Measurements from ENCODE around the gene GRWD1. TPM values are rescaled to one million over a fixed set of nuclear protein-coding genes. Genes with fewer than 3 reads are reported as not detected.

Gene GRWD1
- total and polyA plus RNA-seq, 10 of the 15 experiments (the other 5 are each of a cell fraction or from before 2014, with no cell fraction given) = 1.4 to 103 (median 30.7) TPM

DNA sequence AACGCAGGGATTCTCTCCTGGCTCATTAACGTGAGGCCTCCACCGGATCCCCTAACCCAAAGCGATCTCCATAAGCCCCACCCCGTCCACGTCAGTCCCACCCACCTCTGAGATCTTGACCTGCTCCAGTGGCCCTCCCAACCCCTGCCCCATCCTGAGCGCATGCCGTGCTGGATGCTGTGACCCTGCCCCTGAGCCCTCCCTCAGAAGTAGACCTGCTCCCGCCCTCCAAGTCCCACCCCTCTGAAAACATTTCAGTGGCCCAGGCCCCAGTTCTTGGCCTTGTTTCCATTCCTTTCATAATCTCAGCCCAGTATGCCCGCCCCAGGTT lies 46.0 kb downstream of the GRWD1 start:
- no peaks in the 10 kb centered on the region for H3K79me2 ChIP-seq (ENCODE audit: control insufficient read depth, insufficient read depth, low read length)
- no TSS peak for BruUV-seq (replicated peaks)
- in situ Hi-C loops (cut with MboI) = no loop called here
- no peaks in the 10 kb centered on the region for H3K9me3 ChIP-seq (replicated peaks; ENCODE audit: control insufficient read depth, insufficient read depth, low read length)
- RAD21 ChIA-PET (ENCODE audit: unreplicated experiment) = interaction anchor here (3.7 kb wide), 1 partner anchor 92 kb away, joined by 42 read pairs; no protein-coding TSS in a partner anchor
- SMC1A ChIA-PET (ENCODE audit: uncharacterized antibody, unreplicated experiment) = no interaction called here
- ATAC-seq (no peak), FAIRE-seq (no peak), DNase-seq (ENCODE audit: low read depth, low spot score) (no peak)
- no peak overlapping the region for H3K4me3 ChIP-seq
- 64% methylated on average over 10 of the region's 10 CpGs for WGBS (ENCODE audit: insufficient coverage, insufficient replicate concordance, low lambda C conversion rate, missing lambda C conversion rate)
- H4K20me1 ChIP-seq (ENCODE audit: control insufficient read depth, insufficient read depth) = no peaks in the 10 kb centered on the region
- intact Hi-C loops (cut with micrococcal nuclease; ENCODE audit: unreplicated experiment) = loop anchor here (5.0 kb wide), 1 partner anchor 129 kb away; the partner anchor contains the start of genes SYNGR4 and TMEM143
- H3K9ac ChIP-seq (ENCODE audit: control insufficient read depth, insufficient read depth, low read length) = no peak overlapping the region
- H3K27me3 ChIP-seq (replicated peaks in 1 of 2; ENCODE audit: control insufficient read depth in 2 of 2, insufficient read depth in 2 of 2, low read length in 1 of 2) = peaks cover 1 to 3% of the 10 kb centered on the region in 2 experiments; a peak in 2 of 4 replicates
- CTCF ChIA-PET = no interaction called here
- no peaks in the 10 kb centered on the region for H3K36me3 ChIP-seq (ENCODE audit: control insufficient read depth in 2 of 2, insufficient read depth in 2 of 2, low read length in 1 of 2)
- no peak for TF ChIP-seq FOS (IDR thresholded peaks at IDR 0.05; ENCODE audit: borderline replicate concordance, extremely low read depth, insufficient read length)
- TF ChIP-seq, protein P1, sequence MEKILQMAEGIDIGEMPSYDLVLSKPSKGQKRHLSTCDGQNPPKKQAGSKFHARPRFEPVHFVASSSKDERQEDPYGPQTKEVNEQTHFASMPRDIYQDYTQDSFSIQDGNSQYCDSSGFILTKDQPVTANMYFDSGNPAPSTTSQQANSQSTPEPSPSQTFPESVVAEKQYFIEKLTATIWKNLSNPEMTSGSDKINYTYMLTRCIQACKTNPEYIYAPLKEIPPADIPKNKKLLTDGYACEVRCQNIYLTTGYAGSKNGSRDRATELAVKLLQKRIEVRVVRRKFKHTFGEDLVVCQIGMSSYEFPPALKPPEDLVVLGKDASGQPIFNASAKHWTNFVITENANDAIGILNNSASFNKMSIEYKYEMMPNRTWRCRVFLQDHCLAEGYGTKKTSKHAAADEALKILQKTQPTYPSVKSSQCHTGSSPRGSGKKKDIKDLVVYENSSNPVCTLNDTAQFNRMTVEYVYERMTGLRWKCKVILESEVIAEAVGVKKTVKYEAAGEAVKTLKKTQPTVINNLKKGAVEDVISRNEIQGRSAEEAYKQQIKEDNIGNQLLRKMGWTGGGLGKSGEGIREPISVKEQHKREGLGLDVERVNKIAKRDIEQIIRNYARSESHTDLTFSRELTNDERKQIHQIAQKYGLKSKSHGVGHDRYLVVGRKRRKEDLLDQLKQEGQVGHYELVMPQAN (conservative IDR thresholded peaks at IDR 0.05) = no peak
- no peak for TF ChIP-seq BACH1 (IDR thresholded peaks at IDR 0.05; ENCODE audit: borderline replicate concordance)
- TF ChIP-seq IKZF1 (conservative IDR thresholded peaks at IDR 0.05) = no peak
- no peak for TF ChIP-seq ZNF217 (IDR thresholded peaks at IDR 0.05)
- no peak for TF ChIP-seq MXI1 (IDR thresholded peaks at IDR 0.05; ENCODE audit: low read depth, low read length)
- TF ChIP-seq BCL11A (IDR thresholded peaks at IDR 0.05; ENCODE audit: low read depth, low read length) = no peak
- no peak for TF ChIP-seq YBX1 (IDR thresholded peaks at IDR 0.05)
- no peak for TF ChIP-seq MTA3 (IDR thresholded peaks at IDR 0.05; ENCODE audit: borderline replicate concordance, low read length)
- TF ChIP-seq CBFB (IDR thresholded peaks at IDR 0.05; ENCODE audit: low read depth) = no peak
- TF ChIP-seq LARP7 (IDR thresholded peaks at IDR 0.05) = no peak
- TF ChIP-seq HDGF (IDR thresholded peaks at IDR 0.05) = no peak
- TF ChIP-seq RFX5 (IDR thresholded peaks at IDR 0.05; ENCODE audit: low read depth, low read length) = no peak
- no peak for TF ChIP-seq ZNF207 (IDR thresholded peaks at IDR 0.05; ENCODE audit: borderline replicate concordance)
- POLR2A ChIA-PET = no interaction called here
- H3K4me2 ChIP-seq (ENCODE audit: control insufficient read depth, insufficient read depth) = no peak overlapping the region
- H3K27ac ChIP-seq (ENCODE audit: control insufficient read depth, insufficient read depth) = no peak overlapping the region
- no peak overlapping the region for H2AFZ ChIP-seq (ENCODE audit: control insufficient read depth, low read depth, low read length)
- peaks cover 20% of the 10 kb centered on the region for H3K4me1 ChIP-seq (ENCODE audit: control insufficient read depth, insufficient read depth, low read length)

All from GM12878 (cell line).